Keratinocyte (primary cell): Measurements from ENCODE around the gene KATNA1.

ENCODE experiments used
- CTCF ChIP-seq, 3 experiments: IDR thresholded peaks in 1 of 3; conservative IDR thresholded peaks in 1 of 3; optimal IDR thresholded peaks in 1 of 3; 2 replicates in 2 of 3; 3 replicates in 1 of 3; pipeline versions ENCODE3 to v1.5.1; 2011; ENCODE audit warnings: low read length in 3 of 3, mild to moderate bottlenecking in 3 of 3, moderate library complexity in 2 of 3, control low read depth in 1 of 3, inconsistent platforms in 1 of 3; ENCODE audit not compliant: insufficient read depth in 2 of 3; ENCODE audit errors: extremely low read depth in 1 of 3
- EZH2 ChIP-seq: IDR thresholded peaks from one replicate; pipeline ENCODE4 v1.6.1; 2012; ENCODE audit warnings: inconsistent platforms, mild to moderate bottlenecking, low read length, moderate library complexity

- TF ChIP-seq CTCF (optimal IDR thresholded peaks at IDR 0.05 in 1 of 3, IDR thresholded peaks at IDR 0.05 in 1 of 3, conservative IDR thresholded peaks at IDR 0.05 in 1 of 3; ENCODE audit: extremely low read depth in 1 of 3, insufficient read depth in 2 of 3, low read length in 3 of 3): no peak
- TF ChIP-seq EZH2: no peak
Observed at GRCh38 chr6:149593408-149593807, 55.1 kb downstream of the KATNA1 start.
